GM21737 (cell line): Measurements from ENCODE around the gene MAP2K2.

Source experiments
- ATAC-seq: cut with Tn5 transposase; IDR thresholded peaks from one replicate; pipeline ENCODE4 v1.9.1; 2021; ENCODE audit warnings: mild to moderate bottlenecking, moderate library complexity; ENCODE audit not compliant: unreplicated experiment

The MAP2K2 gene

GRCh38 chr19:4082172-4082571, 41.8 kb downstream of the MAP2K2 start:
- no peak for ATAC-seq

DNA sequence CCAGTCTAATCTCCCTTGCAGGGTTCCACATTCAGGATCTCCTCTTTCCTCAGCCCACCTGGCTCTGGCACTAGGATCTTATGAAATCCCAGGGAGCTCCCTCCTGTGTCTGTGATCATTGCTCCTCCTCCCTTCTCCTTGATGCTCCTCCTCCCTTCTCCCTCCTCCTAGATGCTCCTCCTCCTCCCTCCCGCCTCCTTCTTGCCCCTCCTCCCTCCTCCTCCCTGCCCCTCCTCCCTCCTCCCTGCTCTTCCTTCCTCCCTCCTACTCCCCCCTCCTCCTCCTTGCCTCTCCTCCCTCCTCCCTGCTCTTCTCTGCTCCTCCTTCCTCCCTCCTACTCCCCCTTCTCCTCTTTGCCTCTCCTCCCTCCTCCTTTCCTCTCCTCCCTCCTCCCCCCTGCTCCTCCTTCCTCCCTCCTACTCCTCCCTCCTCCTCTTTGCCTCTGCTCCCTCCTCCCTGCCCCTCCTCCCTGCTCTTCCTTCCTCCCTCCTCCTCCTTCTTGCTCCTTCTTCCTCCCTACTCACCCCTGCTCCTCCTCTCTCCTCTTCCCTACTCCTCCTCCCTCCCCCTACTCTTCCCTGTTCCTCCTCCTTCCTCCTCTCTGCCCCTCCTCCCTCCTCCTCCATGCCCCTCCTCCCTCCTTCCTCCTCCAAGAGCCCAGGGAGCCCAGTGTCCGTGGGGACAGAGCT, 42.3 kb downstream of the MAP2K2 start:
- ATAC-seq: no peak

GRCh38 chr19:4080473-4080872, 43.4 kb downstream of the MAP2K2 start:
- ATAC-seq: no peak

DNA sequence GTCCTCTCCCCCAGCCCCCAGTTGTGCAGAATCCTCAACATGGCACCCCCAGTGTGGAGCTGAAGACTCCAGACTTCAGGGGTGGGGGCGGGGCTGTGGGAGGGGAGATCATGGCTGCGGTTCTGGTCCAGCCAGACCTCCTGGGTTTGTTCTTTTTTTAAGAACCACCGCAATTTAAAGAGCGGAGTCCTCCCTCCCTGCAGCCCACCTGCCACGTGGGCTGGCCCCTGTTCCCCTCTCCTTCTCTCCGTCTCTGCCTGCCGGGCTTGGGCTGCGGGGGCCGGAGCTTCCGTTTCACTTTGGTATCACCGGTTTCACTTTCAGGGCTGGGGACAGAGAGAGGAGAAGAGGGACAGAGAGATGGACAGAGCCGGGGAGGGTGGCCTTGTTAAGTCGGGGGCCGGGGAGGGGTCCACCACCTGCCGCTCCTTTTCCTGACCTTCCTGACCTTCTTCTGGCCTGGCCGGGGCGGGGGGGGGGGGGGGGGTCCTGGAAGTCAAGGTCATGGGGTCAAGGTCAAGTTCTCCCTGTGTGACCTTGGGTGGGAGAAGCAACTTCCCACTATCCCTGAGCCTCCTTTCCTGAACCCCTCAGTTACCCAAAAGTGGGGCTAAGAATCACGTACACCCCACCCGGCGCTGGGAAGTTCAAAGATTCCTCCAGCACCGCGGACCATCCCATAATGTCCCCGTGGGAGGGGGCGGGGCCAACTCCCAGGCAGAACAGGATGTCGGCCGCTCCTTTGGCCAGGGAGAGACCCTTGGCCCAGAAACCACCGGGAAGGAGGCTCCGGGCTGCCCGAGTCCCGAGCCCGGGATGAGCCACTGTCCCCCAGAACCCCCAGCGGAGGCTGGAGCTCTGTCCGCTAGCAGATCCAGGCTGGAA, 45.9 kb downstream of the MAP2K2 start:
- no peak for ATAC-seq

DNA sequence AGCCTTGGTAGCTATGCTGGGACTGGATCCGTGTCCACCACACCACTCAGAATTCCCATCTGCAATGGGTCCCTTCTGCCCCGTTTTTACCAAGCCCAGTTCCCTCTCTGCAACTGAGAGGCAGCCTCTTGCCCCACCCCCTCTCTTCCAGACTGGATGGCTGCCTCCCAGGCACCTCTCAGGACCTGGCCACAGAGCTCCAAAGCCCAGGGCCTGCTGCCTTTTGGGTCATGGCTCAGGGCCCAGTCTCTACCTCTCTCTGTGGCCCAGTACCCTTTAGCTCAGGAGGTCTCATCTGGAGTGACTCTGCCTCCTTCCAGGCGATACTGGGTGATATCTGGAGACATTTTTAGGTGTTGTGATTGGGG, 46.9 kb downstream of the MAP2K2 start:
- ATAC-seq: no peak

GRCh38 chr19:4075373-4075772, 48.5 kb downstream of the MAP2K2 start:
- no peak for ATAC-seq

DNA sequence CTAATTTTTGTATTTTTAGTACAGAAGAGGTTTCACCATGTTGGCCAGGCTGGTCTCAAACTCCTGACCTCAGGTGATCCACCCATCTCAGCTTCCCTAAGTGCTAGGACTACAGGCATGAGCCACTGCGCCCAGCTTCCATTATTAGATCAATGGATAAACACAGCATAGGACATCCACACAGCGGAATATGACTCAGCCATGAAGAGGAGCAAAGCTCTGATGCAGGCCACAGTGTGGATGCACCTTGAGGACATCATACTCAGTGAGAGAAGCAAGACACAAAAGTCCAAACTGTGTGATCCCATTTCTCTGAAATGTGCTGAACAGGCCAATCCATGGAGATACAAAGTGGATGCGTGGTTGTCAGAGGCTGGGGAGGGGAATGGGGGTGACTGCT, 52.3 kb downstream of the MAP2K2 start:
- no peak for ATAC-seq

DNA sequence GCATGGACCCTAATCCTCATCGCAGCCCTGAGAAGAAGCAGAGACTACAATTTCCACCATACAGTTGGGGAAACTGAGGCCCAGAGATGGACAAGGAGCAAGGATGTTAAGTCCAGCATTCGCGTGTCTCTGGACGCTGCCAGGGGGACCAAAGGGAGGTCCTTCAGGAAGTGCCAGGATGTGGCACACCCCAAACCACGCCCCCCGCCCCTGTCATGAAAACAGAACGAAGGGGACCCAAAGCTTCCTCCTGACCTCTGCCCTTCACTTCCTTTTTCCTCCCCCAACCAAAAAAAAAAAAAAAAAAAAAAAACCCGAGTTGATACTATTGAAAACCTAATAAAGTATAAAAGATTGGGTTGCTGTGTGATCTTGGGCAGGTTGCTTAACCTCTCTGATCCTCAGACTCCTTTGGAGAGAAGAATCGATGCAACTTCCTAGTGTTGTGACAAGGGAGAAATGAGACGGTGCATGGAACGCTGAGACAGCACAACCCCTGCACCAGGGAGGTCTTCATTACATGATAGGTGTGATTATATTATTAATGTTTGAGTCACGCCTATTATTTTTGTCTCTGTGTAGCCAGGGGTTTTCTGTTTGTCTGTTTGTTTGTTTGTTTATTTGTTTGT, 54.5 kb downstream of the MAP2K2 start:
- no peak for ATAC-seq

- ATAC-seq: no peak
Measured at GRCh38 chr19:4068047-4068966, 55.6 kb downstream of the MAP2K2 start.

- no peak for ATAC-seq
Measured at GRCh38 chr19:4067396-4068046, 56.4 kb downstream of the MAP2K2 start.

DNA sequence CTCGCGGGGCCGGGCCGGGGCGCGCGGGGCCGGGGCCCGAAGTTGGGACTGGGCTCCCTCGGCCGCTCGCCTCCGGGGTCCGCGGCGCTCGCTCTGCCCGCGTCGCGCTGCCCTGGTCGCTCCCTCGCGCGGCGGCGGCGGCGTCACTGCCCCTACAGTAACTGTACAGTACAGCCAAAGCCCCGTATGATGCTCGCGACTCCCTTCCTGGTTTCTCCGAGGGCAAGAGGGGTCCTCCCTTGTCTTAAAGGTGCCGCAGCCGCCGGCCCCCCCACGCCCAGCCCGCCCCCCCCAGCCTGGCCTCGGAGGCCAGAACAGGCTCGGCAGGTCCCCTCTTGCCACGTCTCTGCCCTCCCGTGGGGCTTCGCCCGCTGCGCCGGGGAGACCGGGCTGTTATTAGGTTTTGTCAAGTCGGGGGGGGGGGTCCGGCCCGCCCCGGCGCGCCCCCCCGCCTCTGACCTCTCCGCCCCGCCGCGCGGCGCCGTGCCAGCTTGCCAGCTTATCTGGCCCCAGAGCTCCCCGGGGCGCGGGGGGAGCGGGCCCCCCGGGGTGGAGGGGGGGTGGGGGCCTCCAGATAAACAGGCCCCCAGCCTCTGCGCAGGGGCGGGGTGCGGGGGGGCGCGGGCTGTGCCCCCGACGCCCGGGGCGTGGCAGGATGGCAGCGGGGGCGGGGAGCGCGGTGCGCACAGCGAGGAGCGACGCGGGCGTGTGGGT, 57.1 kb downstream of the MAP2K2 start, which contains the start of gene ZBTB7A:
Gene ZBTB7A (minus strand): TSS at position 218 of the 714 bp plus-strand sequence. CDS start 11,667 bp downstream, outside the sequence.
- no peak for ATAC-seq

DNA sequence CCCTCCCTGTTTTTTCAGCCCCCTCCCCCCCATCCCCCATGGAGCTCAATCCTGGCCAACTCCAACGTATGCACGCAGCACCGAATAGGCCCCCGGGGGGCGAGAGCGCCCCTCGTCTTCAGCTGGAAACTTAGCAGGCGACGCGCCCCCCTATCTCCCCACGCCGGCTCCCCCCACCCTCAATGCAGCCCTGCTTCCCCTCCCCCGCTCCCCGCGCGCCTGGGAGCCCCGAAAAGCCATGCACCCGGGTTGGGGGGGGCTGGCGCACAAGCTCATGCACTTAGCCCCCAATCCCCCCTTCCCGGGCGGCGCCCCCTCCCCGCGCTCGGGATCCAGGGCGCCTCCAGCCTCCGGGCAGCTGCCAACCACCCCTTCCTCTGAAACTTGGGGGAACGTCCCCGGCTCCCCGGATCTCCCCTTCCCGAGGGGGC, 57.7 kb downstream of the MAP2K2 start:
- ATAC-seq: no peak

DNA sequence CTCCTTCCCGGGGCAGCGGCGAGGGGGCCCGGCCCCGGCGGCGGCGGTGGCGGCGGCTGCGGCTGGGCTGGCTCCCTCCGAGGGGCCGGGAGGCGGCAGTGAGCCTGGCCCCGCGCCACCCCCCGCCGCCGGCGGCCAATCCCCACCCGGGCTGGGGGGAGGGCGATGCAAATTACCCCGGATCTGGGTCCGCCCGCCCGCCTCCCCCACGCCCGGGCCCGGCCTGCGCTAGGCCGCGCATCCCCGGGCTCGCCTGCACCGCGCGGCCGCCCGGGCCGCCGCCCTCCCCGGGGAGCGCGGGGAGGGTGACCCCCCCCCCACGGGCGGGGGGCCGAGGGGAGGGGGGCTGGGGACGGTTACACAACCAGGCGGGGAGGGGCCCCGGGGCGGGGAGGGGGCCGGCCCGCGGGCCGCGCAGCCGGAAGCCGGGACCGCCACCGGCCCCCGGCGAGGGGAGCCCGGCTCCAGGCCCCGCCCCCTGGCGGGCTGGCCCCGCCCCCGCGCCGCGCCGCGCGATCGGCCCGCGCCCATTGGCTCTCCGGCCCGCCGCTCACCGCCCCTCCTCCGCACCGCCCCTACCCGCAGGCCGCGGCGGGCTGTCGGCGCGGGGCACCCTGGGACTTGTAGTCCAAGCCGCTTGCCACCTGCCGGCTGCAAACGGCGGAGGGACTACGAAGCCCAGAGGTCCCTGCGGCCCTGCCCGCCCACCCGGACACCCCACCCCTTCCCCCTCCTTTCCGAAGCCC, 58.3 kb downstream of the MAP2K2 start:
- ATAC-seq: peak; percentile 68

DNA sequence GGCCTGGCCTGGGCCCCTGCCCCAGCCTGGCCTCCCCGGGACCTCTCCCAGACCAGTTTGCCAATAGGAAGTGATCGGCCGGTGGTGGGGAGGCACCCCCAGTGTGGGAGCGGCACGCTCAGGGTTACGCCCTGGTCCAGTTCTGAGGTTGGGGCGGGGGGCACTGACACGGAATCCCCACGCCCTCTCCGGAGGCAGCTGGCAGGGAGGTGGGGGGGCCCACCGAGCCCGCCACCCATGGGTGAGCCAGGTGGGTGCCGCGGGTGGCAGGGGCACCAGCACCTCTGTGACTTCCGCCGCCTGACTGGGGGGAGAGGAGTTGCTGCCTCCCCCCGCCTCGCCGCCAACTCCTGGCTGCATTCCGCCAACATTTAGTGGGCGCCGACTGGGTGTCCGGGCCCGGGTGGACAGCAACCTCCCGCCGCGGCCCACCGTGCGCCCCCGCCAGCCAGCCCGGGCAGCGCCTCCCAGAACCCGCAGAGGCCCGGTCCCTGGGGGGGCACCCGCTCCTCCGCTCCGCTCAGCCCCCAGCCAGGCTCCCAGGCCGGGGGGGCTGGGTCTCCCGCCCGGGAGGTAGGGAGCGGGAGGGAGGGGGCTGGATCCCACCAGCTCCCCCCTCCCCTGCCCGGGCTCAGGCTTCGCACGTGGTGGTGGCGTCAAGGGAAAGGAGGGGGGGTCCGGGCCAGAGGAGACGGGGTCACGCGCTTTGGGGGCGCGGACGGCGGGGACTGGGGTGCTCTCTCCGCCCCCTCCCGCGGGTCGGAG, 59.2 kb downstream of the MAP2K2 start:
- ATAC-seq: peak; percentile 0

DNA sequence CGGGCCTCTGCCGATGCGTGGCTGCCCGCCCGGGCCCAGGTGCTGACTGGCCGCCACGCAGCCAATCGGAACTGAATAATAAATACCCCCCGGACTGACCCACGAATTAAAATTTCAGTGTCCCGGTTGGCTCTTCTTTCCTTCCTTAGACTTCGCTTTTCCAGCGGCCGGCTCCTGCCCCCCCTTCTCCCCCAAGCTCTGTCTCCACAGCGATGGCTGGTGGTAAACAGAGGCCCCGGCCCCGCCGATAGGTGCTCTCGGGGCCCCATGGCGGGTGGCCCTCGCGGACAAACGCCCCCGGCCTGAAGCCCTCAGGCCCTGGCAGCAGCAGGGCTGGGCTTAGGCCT, 59.8 kb downstream of the MAP2K2 start:
- no peak for ATAC-seq

DNA sequence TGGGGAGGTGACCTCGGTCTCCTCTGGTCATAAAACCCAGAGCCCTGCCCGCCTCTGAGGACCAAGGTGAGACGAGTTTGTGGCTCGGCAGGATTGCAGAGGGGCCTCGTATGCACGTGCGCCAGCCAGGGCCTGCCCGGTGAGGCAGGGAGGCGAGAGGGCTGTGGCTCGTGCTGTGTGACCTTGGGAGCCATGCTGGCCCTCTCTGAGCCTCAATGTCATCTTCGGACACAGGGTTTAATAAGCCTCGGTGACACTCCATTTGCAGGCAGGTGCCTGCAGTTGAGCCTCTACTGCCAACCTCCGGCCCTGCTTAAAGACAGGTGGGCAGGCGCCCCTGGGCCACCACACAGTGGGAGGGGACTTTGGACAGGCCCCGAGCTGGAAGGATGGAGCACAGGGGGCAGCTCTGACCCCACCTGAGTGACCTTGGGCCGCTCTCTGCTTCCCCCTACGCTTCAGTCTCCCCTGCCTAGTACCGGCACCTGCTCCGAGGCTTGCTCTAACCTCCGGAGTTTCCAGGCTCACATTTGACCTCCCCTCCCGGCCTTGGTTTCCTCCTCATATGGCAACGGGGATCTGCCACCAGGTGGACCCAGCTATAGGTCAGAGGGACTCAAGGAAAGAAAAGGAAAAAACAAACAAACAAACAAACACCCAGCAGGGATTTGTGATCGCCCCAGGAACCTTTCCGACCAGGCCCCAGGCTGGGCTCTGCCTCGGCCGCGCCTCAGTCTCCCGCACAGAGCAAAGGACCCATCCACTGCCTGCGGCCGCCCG, 60.4 kb downstream of the MAP2K2 start:
- ATAC-seq: no peak
